H7 (cell line): Measurements from ENCODE around the gene TMC7. TPM values are rescaled to one million over a fixed set of nuclear protein-coding genes. Genes with fewer than 3 reads are reported as not detected.
A peak's percentile ranks its signal among the peaks of the same experiment; 100 is the strongest.

Experiments used
- DNase-seq: peaks from one replicate; pipeline ENCODE4 v3.0.0; 2012
- H3K27me3 ChIP-seq: 2 replicates; pipeline ENCODE4 v1.6.0; 2011; ENCODE audit warnings: mild to moderate bottlenecking, low read length; ENCODE audit not compliant: control insufficient read depth, insufficient read depth
- H3K36me3 ChIP-seq: replicated peaks from 2 replicates; pipeline ENCODE4 v1.5.1; 2011; ENCODE audit warnings: low read length; ENCODE audit not compliant: control insufficient read depth, insufficient read depth
- H3K4me3 ChIP-seq: 2 replicates; pipeline ENCODE4 v1.5.1; 2011; ENCODE audit warnings: low read depth, mild to moderate bottlenecking, control low read depth, low read length, moderate library complexity; ENCODE audit not compliant: insufficient read depth
- total RNA-seq: library from RNA; depleted of rRNA; stranded (reverse); fragments of >200 nt; shearing (Covaris generic); gene quantifications from 2 replicates; pipeline ENCODE4 v1.2.3, GENCODE V29; 2014

The TMC7 gene
- total RNA-seq, 1 experiment from 2014 or later, result 1.6 TPM

DNA sequence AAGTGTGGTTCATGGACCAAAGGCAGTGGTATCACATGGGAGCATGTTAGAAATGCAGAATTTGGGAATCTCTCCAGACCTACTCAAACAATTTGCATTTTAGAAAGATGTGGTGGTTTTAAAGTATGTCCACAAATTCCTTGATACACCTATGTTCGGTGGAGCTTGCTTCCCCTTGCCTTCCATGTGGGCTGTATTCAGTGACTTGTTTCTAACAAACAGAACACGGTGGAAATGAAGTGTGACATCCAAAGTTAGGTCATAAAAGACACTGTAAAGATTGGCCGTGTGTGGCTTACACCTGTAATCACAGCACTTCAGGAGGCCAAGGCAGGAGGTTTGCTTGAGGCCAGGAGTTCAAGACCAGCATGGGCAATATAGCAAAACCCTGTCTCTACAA is 100.4 kb downstream of the TMC7 start:
- no peak overlapping the region for H3K4me3 ChIP-seq
- H3K36me3 ChIP-seq, result no peaks in the 10 kb centered on the region
- no peak for DNase-seq

DNA sequence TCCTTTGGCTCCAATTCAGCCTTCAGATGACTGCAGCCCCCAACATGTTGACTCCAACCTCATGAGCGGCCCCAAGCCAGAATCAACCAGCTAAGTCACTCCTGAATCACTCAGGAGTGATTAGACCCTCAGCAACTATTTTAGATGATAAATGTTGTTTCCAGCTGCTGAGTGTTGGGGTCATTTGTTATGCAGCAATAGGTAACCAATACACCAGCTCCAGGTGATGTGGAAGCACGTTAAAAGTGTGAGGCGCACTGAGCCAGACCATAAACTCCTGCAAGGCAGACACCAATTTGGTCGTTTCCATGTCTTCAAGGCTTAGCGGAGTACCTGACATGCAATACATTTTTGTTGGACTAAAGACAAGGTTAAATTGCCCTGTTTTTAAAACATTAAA is 101.1 kb downstream of the TMC7 start:
- no peaks in the 10 kb centered on the region for H3K36me3 ChIP-seq
- no peak overlapping the region for H3K4me3 ChIP-seq
- no peak for DNase-seq
- peaks cover 8% of the 10 kb centered on the region for H3K27me3 ChIP-seq

More for the DNA sequence above, 100.4 kb downstream of the TMC7 start:
- peaks cover 8% of the 10 kb centered on the region for H3K27me3 ChIP-seq

DNA sequence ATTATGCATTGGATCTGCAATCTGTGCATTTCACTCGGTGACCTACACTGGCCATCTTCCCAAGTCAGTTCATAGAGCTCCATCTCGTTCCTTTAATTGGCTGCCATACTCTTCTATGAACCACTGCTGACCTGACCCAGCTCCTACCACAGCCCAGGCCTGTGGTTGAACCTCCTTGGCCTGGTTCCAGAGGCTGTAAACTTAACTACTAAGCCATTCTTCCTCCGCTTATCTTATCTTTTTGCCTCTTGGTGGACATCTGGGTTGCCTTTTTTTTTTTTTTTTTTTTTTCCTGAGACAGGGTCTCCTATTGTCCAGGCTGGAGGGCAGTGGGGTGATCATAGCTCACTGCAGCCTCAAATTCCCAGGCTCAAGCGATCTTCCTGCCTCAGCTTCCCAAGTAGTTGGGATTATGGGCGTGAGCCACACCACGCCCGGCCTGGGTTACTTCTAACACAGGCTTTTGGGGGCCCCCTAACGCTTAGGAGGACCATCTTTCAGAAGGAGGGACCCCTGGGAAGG is 102.0 kb downstream of the TMC7 start:
- H3K27me3 ChIP-seq, result peaks cover 8% of the 10 kb centered on the region
- H3K4me3 ChIP-seq, result no peak overlapping the region
- no peak for DNase-seq
- no peaks in the 10 kb centered on the region for H3K36me3 ChIP-seq

DNA sequence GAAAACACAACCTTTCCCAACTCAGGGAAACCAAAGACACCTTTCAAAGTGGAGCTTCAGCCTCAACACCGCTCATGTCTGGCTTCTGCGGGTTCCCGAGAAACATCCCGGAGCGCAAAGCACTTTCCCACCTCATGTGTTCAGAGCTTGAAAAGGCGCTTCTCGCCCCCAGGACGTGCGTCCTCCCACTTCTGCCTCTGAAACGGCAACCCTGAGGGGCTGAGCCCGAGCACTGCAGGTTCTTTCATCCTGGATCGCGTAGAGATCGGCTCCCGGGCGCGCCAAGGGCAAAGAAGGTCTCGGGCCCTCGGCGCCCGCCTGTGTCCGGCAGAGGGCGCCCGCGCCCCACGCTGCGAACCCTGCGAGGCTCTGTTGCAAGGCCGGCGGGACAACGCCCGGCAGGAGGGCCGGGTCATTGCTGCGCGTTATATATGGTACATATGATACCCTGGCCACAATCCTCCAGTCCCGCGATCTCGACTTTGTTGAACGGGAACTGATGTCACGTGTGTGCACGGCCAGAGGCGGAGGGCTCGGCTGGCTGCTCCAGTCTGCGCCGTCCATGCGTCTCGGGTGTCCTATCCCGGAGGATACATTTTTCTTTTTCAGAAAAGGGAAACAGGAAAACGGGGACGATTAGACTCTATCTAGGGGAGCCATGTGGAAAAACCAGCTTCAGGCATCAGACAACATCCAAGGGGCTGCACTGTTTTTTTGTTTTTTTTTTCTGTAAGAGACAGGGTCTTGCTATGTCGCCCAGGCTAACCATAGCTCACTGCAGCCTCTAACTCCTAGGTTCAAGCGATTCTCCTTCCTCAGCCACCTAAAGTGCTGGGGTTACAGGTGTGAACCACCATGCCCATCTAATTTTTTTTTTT is 102.8 kb downstream of the TMC7 start:
- DNase-seq, result peak; percentile 92
- Histone ChIP-seq H3K27me3 (peaks cover 8% of the 10 kb centered on the region), H3K4me3 (peak overlapping the region; percentile 18; the same call in 1 of the 2 replicates), H3K36me3 (no peaks in the 10 kb centered on the region)

DNA sequence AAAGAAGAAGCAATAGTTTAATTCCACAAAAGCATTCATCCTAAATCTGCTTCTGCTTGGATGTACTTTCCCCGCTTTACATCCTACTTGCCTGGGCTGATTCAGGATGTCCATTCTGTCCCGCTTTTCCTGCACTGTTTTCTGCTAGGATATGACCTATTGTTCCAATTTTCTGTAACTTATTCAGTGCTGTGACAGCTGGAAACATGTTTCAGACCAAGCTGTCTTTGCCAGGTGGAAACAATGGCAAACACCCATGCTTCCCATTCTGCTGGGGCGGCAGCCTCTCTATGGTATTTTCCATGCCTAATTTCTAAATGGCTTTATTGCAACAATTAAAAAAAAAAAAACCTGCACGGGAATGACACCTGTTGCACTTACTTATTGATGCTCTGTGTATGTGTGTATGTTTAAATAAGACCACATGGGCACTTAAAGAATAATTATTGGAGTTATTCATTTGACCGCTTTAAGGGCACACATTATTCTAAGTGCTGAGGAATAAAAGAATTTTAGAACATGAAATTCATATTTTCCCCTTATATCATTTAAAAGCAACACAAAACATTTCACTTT is 104.7 kb downstream of the TMC7 start:
- H3K27me3 ChIP-seq, result peaks cover 8% of the 10 kb centered on the region
- no peak overlapping the region for H3K4me3 ChIP-seq
- DNase-seq, result no peak
- no peaks in the 10 kb centered on the region for H3K36me3 ChIP-seq

DNA sequence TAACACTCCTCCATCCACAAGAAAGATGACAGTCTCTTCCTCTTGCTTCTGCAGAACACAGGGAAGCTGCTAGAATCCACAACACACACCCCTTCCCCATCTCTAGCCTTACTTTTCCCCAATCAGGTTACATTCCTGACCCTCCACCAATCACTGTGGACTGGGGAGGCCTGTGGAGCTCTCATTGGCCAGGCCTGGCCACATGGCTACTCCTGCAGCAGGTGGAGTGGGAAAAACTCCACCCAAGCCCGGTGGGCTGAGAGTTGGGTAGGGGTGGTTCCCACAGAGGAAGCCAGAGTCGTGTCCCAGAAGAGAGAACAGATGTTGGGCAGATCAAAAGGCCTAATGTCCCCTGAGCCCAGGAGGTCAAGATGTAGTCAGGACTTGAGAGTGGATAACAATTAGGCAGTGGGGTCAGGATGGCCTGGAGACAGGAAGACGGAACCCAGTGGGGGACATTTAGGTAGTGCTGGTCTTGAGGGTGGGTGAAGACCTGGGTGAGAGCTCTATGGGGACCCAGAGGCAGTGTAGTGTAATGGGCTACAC is 105.7 kb downstream of the TMC7 start:
- no peak for DNase-seq
- Histone ChIP-seq H3K4me3 (no peak overlapping the region), H3K27me3 (peaks cover 8% of the 10 kb centered on the region), H3K36me3 (no peaks in the 10 kb centered on the region)

DNA sequence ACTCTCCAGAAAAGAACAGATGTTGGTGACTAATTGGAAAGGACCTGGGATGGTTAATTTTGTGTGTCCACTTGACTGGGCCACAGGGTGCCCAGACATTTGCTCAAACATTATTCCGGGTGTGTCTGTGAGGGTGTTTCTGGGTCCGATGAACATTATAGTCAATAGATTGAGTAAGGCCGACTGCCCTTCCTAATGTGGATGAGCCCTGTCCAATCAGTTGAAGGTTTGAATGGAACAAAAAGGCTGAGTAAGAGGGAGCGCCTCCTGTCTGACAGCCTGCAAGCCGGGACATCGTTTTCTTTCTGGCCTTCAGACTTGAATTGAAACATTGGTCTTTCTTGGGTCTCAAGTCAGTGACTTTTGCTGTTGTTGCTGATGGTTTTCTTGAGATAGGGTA is 107.2 kb downstream of the TMC7 start:
- peaks cover 4% of the 10 kb centered on the region for H3K27me3 ChIP-seq
- H3K4me3 ChIP-seq, result no peak overlapping the region
- H3K36me3 ChIP-seq, result no peaks in the 10 kb centered on the region
- no peak for DNase-seq

DNA sequence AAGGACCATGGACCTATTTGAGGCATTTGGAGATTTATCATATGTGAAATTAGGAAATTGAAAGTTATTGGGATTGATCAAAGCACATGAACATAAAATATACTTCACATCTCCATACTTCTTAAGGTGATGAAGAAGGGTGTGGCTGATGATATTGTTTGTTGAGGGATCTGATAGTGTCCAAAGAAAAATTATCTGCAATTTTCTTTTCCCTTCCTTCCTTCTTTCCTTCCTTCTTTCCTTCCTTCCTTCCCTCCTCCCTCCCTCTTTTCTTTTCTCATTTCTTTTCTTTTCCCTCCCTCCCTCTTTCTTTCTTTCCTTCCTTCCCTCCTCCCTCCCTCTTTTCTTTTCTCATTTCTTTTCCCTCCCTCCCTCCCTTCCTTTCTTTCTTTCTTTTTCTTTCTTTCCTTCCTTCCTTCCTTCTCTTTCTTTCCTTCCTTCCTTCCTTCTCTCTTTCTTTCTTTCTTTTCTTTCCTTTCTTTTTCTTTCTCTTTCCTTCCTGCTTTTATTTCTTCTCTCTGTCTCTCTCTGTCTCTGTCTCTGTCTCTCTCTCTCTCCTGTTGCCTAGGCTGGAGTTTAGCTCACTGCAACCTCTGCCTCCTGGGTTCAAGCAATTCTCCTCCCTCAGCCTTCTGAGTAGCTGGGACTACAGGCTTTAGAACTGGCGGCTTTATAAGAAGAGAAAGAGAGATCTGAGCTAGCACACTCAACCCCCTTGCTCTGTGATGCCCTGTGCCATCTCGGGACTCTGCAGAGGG is 109.1 kb downstream of the TMC7 start:
- Histone ChIP-seq H3K27me3 (no peaks in the 10 kb centered on the region), H3K4me3 (no peak overlapping the region), H3K36me3 (no peaks in the 10 kb centered on the region)
- DNase-seq, result no peak

DNA sequence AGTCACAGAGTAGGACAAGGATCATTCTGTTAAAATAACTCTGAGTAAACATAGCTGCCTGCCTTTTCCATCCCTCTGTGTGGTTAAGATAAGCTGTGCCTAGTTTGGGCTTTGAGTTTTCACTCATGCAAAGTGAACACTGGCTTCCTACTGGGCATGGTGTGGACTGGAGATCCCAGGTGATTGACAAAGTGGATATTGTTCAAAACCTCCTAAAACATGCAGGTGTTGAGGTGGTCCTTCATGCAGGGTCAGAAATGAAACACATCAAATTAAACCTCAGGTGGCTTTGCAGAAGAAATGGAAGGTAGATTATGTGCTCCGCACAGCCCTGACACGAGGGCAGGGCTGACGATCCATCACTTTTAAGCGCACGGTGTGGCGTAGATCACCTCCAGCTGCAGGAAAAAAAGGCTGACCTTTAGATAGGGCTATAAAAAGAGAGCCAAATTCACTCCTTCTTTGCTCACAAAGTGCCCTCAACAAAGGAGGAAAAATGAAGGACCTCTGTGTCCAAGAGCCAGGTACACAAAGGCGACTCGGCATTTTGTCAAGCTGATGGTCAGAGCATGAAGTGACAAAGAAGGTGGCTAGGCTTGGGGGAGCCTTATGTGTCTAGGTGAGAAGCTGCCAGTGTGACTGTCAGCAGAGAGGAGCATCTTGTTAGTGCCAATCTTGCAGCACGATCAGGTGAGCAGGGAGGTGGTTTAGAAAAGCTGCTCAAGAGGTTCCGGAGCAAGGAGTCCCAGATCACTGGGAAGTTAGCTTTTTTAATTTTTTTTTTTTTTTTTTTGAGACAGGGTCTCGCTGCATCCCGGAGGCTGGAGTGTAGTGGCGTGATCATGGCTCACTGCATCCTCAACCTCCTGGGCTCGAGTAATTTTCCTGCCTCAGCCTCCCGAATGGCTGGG is 110.2 kb downstream of the TMC7 start:
- H3K27me3 ChIP-seq, result no peaks in the 10 kb centered on the region
- no peak overlapping the region for H3K4me3 ChIP-seq
- DNase-seq, result no peak
- H3K36me3 ChIP-seq, result no peaks in the 10 kb centered on the region

DNA sequence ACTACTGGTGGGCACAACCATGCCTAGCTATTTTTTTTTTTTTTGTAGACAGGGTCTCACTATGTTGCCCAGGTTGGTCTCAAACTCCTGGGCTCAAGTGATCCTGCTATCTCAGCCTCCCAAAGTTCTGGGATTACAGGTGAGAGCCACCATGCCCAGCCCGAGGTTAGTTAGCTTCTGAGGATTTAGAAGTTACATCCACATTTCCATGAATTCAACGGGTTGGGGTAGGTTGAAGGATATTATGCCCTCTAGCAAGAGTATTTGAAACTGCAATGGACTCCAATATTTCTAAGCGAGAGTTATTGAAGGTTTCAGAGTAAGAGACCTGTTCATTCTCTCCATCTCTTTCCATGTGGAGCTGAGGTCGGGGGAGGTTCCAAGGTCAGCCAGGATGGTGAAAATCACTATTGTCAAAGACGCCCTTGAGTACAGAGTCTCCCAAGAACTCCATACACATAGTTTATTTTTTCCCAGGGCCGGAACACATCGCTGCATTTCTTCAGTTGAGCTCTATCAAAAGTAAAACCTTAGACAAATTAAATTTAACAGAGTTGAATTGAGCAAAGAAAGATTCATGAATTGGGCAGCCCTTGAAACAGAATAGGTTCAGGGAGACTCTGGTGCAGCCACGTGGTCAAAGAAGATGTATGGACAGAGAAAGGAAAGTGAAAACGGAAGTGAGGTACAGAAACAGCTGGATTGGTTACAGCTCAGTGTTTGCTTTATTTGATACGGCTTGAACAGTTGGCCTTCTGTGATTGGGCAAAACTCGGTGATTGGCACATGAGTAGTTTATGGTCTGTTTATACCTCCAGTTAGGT is 111.0 kb downstream of the TMC7 start:
- Histone ChIP-seq H3K27me3 (no peaks in the 10 kb centered on the region), H3K4me3 (no peak overlapping the region), H3K36me3 (no peaks in the 10 kb centered on the region)
- DNase-seq, result no peak

DNA sequence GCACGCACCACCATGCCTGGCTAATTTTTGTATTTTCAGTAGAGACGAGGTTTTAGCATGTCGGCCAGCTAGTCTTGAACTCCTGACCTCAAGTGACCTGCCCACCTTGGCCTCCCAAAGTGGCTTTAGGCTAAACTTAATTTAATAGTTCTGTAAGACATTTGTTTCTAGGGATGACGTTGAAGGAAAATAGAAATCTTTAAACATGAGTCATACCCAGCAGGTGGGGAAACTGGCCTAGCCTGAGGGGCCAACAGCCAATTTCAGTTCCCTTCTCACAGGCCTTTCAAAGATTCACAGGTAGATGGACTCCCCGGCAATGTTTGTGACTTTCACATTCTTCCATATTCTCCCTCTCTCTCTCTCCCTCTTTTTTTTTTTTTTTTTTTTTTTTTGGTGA is 111.9 kb downstream of the TMC7 start:
- Histone ChIP-seq H3K36me3 (no peaks in the 10 kb centered on the region), H3K27me3 (no peaks in the 10 kb centered on the region), H3K4me3 (no peak overlapping the region)
- DNase-seq, result no peak

DNA sequence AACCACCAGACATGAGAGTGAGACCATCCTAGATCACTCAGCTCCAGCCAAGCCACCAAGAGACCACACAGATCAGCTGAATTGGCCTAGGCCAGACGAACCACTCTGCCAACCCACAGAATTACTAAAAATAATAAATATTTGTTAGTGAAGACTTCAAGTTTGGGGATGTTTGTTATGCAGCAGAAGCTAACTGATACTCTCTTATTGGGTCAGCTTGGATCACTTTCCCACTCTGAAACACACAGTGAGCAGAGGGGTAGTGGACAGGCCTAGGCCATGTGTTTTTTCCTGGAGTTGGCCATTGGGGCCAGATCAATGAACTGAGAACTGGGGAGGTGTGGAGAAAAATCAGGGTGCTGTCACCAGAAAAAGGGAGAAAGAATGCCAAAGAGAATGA is 114.4 kb downstream of the TMC7 start:
- Histone ChIP-seq H3K4me3 (no peak overlapping the region), H3K27me3 (no peaks in the 10 kb centered on the region), H3K36me3 (no peaks in the 10 kb centered on the region)
- no peak for DNase-seq

DNA sequence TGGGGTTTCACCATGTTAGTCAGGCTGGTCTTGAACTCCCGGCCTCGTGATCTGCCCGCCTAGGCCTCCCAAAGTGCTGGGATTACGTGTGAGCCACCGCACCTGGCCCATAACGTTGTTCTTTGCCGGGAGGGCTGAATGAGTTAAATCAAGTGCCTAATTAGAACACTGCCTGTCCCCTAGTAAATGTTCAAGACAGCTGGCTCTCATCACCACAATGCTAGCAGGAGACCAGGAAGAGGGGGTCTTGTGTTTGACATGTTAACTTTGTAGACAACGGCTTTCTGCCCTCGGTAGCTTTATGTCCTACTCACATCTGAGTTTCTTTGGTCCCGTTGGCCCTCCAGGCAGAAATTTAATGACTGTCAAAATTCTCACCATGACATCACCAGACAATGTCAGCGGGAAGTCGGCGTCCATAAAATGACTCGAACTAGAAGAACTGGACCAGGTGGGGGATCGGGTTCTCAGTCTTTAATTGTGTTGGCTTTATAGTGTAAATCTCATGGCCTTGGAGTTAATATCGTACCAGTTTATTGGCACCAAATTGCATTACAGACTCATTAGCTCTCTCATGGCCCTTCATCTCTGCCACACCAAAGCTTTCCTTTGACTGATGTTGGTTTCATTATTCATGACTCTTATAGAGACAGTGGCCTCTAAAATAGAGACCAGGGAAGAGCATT is 118.6 kb downstream of the TMC7 start:
- no peak for DNase-seq
- Histone ChIP-seq H3K36me3 (no peaks in the 10 kb centered on the region), H3K27me3 (no peaks in the 10 kb centered on the region), H3K4me3 (no peak overlapping the region)
